Fibroblast of skin of left quadriceps (primary cell): Measurements from ENCODE around the gene NOB1.
A peak's percentile ranks its signal among the peaks of the same experiment; 100 is the strongest.
"Not testable (repeated sequence)": the region's sequence is repeated elsewhere in the genome, so short reads cannot be mapped to it uniquely, and the experiment has no call there.

Experiments
- DNase-seq, 2 experiments: peaks; one replicate each; pipeline ENCODE4 v3.0.0-alpha.2; 2013; ENCODE audit warnings: low read depth in 2 of 2

NOB1 gene

GRCh38 chr16:69761983-69762813, 7.5 kb upstream of the NOB1 start, which contains the start of gene WWP2:
Gene WWP2 (plus strand): TSS chr16:69762332. CDS start chr16:69787011, 24,679 bp downstream.
- DNase-seq: peak; percentile 25 to 29

GRCh38 chr16:69757375-69757774, 2.6 kb upstream of the NOB1 start:
- DNase-seq: not testable (repeated sequence)

GRCh38 chr16:69756705-69757104, 2.0 kb upstream of the NOB1 start:
- DNase-seq: no peak

- no peak for DNase-seq
Observed at GRCh38 chr16:69754143-69754468, 620 bp downstream of the NOB1 start.

GRCh38 chr16:69748694-69749345, 5.9 kb downstream of the NOB1 start:
- no peak for DNase-seq

GRCh38 chr16:69747115-69747514, 7.6 kb downstream of the NOB1 start:
- no peak for DNase-seq

GRCh38 chr16:69745959-69746358, 8.8 kb downstream of the NOB1 start:
- DNase-seq: no peak

GRCh38 chr16:69745232-69745612, 9.5 kb downstream of the NOB1 start:
- DNase-seq: no peak

- no peak for DNase-seq
Observed at GRCh38 chr16:69744363-69745231, 10.1 kb downstream of the NOB1 start.

- DNase-seq: no peak
Observed at GRCh38 chr16:69741951-69742904, 12.5 kb downstream of the NOB1 start.

- no peak for DNase-seq
Observed at GRCh38 chr16:69741519-69741918, 13.2 kb downstream of the NOB1 start.

- no peak for DNase-seq
Observed at GRCh38 chr16:69732101-69732500, 22.6 kb downstream of the NOB1 start.

- not testable (repeated sequence) for DNase-seq
Observed at GRCh38 chr16:69731280-69731679, 23.4 kb downstream of the NOB1 start.

GRCh38 chr16:69729030-69729429, 25.7 kb downstream of the NOB1 start:
- not testable (repeated sequence) for DNase-seq

GRCh38 chr16:69727916-69728270, 26.8 kb downstream of the NOB1 start:
- no peak for DNase-seq

GRCh38 chr16:69726313-69727060, 28.2 kb downstream of the NOB1 start, which contains the start of gene NQO1:
Gene NQO1 (minus strand): TSS chr16:69726560. CDS start chr16:69726439, 121 bp downstream.
- peak; percentile 89 to 90 for DNase-seq

- no peak for DNase-seq
Observed at GRCh38 chr16:69725480-69726312, 29.0 kb downstream of the NOB1 start.

- no peak for DNase-seq
Observed at GRCh38 chr16:69724981-69725479, 29.7 kb downstream of the NOB1 start.

GRCh38 chr16:69724414-69724873, 30.3 kb downstream of the NOB1 start:
- DNase-seq: no peak
